PC-9 (cell line): ENCODE measurements around the gene EEPD1. TPM values are rescaled to one million over a fixed set of nuclear protein-coding genes. Genes with fewer than 3 reads are reported as not detected.

Source experiments
- BruUV-seq: library from RNA; stranded (reverse); fragments of 400-500 nt; replicated peaks from 2 replicates; lab custom pipeline; 2021; lab: Mats Ljungman, UMichigan
- CTCF ChIA-PET: fragments of 300-600 bp; sonication (Branson Sonifier 250); formaldehyde crosslinking; loops from one replicate; lab custom pipeline; 2022; ENCODE audit warnings: antibody characterized with exemption; lab: Charles Lee
- POLR2A ChIA-PET: fragments of 300-600 bp; sonication (Branson Sonifier 250); formaldehyde crosslinking; loops from one replicate; lab custom pipeline; 2022; ENCODE audit warnings: antibody characterized with exemption; ENCODE audit not compliant: unreplicated experiment; lab: Charles Lee
- DNase-seq, 2 experiments: peaks; one replicate each; pipeline versions ENCODE4 v3.0.0 to v3.0.0-alpha.2; 2015 to 2022; ENCODE audit warnings: mixed read lengths in 1 of 2
- H2AFZ ChIP-seq: fragments of 200-600 bp; sonication (generic); 2 replicates; pipeline ENCODE4 v1.8.1; 2017; ENCODE audit warnings: antibody characterized with exemption
- H3F3A ChIP-seq: fragments of 200-600 bp; sonication (generic); 2 replicates; pipeline ENCODE4 v1.8.1; 2017; ENCODE audit warnings: antibody characterized with exemption, mild to moderate bottlenecking, low read depth; ENCODE audit not compliant: insufficient read depth
- H3K27ac ChIP-seq: fragments of 200-600 bp; sonication (generic); 2 replicates; pipeline ENCODE4 v1.6.1; 2016; ENCODE audit warnings: mixed run types
- H3K27me3 ChIP-seq: fragments of 200-600 bp; sonication (generic); 2 replicates; pipeline ENCODE4 v1.6.1; 2016; ENCODE audit warnings: low read depth, mixed run types; ENCODE audit not compliant: insufficient read depth
- H3K36me3 ChIP-seq: fragments of 200-600 bp; sonication (generic); 2 replicates; pipeline ENCODE4 v1.6.1; 2016; ENCODE audit warnings: low read depth, mixed run types
- H3K4me1 ChIP-seq: fragments of 200-600 bp; sonication (generic); replicated peaks from 2 replicates; pipeline ENCODE4 v1.6.1; 2016; ENCODE audit warnings: mixed run types; ENCODE audit not compliant: insufficient read depth
- H3K4me2 ChIP-seq: fragments of 200-600 bp; sonication (generic); 2 replicates; pipeline ENCODE4 v1.6.1; 2017; ENCODE audit warnings: mixed run types
- H3K4me3 ChIP-seq: fragments of 200-600 bp; sonication (generic); 2 replicates; pipeline ENCODE4 v1.6.1; 2016; ENCODE audit warnings: mixed run types
- H3K79me2 ChIP-seq: fragments of 200-600 bp; sonication (generic); 2 replicates; pipeline ENCODE4 v1.6.1; 2017; ENCODE audit warnings: low read depth, mixed run types
- H3K9me2 ChIP-seq: fragments of 200-600 bp; sonication (generic); 2 replicates; pipeline ENCODE4 v1.8.1; 2017; ENCODE audit warnings: mild to moderate bottlenecking; ENCODE audit not compliant: insufficient read depth
- H3K9me3 ChIP-seq: fragments of 200-600 bp; sonication (generic); 2 replicates; pipeline ENCODE4 v1.8.1; 2016; ENCODE audit warnings: low read depth; ENCODE audit not compliant: insufficient read depth
- H4K20me1 ChIP-seq: fragments of 200-600 bp; sonication (generic); 2 replicates; pipeline ENCODE4 v1.8.1; 2017; ENCODE audit not compliant: insufficient read depth
- EZH2 ChIP-seq: fragments of 200-600 bp; sonication (generic); IDR thresholded peaks from 2 replicates; pipeline ENCODE4 v1.8.0; 2017; ENCODE audit warnings: antibody characterized with exemption, low read depth
- intact Hi-C: fragments of 100-400 bp; cut with micrococcal nuclease; formaldehyde crosslinking; loops from one replicate; pipeline ENCODE4 v1.10.0; 2022; ENCODE audit not compliant: unreplicated experiment
- total RNA-seq: library from RNA; stranded (reverse); gene quantifications from 2 replicates; pipeline ENCODE4 v1.2.3, GENCODE V29; 2021
- TF ChIP-seq, protein P1 (sequence below): fragments of 200-600 bp; sonication (generic); conservative IDR thresholded peaks from 2 replicates; pipeline ENCODE4 v1.6.1; 2017; ENCODE audit warnings: mixed run types, antibody characterized with exemption, mild to moderate bottlenecking, moderate library complexity

The EEPD1 gene
- total RNA-seq, 1 experiment from 2014 or later, result 6.0 TPM

DNA sequence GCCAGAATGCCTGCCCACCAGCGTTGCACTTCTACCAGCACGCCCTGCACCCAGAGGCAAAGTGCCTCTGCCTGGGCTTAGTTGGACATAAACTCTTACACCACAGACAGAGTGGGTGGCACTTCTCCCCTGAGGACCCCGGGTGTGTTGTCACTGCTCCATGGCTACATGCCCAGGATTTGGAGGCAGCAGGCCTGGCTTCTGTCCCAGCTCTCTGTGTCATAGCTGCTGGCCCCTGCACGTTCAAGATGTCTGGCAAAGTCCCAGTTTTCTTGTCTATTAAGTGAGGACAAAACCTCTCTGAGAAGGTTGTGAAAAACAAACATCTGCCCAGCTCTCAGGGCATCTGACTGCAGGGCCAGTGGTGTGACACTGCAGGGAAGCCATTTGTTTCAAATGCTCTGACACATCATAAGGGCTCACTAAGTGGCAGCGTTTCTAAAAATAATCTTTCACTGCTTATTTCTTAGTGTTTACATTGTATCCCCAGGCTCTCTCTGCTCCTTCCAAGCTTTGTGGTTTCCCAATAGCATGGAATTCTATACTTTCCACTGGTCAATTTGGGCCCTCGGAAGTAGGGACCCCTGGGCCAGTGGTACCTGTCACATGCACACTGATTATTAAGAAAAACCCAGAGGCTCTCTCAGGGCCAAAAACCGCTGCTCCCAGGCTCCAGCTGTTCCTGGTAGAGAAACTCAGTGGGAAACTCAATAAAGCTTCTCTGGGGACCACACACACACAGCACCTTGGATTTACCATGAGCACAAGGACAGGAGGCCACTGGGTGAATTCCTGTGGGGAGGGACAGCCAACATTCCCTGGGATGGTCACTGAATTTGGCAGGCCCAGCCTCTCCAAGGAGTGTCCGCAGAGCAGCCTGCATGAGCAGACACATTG, 150.4 kb downstream of the EEPD1 start:
- TF ChIP-seq, protein P1, sequence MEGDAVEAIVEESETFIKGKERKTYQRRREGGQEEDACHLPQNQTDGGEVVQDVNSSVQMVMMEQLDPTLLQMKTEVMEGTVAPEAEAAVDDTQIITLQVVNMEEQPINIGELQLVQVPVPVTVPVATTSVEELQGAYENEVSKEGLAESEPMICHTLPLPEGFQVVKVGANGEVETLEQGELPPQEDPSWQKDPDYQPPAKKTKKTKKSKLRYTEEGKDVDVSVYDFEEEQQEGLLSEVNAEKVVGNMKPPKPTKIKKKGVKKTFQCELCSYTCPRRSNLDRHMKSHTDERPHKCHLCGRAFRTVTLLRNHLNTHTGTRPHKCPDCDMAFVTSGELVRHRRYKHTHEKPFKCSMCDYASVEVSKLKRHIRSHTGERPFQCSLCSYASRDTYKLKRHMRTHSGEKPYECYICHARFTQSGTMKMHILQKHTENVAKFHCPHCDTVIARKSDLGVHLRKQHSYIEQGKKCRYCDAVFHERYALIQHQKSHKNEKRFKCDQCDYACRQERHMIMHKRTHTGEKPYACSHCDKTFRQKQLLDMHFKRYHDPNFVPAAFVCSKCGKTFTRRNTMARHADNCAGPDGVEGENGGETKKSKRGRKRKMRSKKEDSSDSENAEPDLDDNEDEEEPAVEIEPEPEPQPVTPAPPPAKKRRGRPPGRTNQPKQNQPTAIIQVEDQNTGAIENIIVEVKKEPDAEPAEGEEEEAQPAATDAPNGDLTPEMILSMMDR, result no peak
- no TSS peak for BruUV-seq

DNA sequence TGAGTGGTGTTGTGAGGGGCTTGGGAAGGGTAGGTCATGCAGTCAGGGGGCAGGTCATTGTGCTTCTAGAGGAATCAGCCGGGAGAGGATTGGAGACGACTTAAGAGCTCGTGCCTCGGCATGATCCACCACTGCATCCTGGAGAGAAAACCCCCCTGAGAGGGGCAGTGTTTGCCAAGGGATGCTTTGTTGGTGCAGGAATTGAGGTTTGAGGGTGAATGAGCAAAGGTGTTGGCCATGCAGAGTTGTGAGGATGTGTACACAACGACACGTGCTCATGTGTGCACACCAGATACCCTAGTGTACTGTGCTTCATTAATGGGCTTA, 151.0 kb downstream of the EEPD1 start:
- peak overlapping the region; percentile 58 for H3K4me2 ChIP-seq
- H4K20me1 ChIP-seq, result peaks cover 6% of the 10 kb centered on the region
- no peaks in the 10 kb centered on the region for H3K36me3 ChIP-seq
- TF ChIP-seq, protein P1, result no peak
- TF ChIP-seq EZH2, result no peak
- H3K9me2 ChIP-seq, result no peaks in the 10 kb centered on the region
- H3K27me3 ChIP-seq, result no peaks in the 10 kb centered on the region
- peaks cover 27% of the 10 kb centered on the region for H3F3A ChIP-seq
- H3K9me3 ChIP-seq, result no peaks in the 10 kb centered on the region
- BruUV-seq, result no TSS peak
- intact Hi-C loops, result loop anchor here (5.0 kb wide), 1 partner anchor 607 kb away; the partner anchor contains the start of gene HERPUD2
- no peak overlapping the region for H2AFZ ChIP-seq
- H3K79me2 ChIP-seq, result no peaks in the 10 kb centered on the region
- DNase-seq, result no peak
- POLR2A ChIA-PET, result no interaction called here
- CTCF ChIA-PET, result interaction anchor here (1.5 kb wide), 1 partner anchor 17 kb away, joined by 3 read pairs; no protein-coding TSS in a partner anchor
- no peak overlapping the region for H3K4me3 ChIP-seq
- peaks cover 29% of the 10 kb centered on the region for H3K4me1 ChIP-seq
- H3K27ac ChIP-seq, result peak overlapping the region; percentile 60

More for the DNA sequence above, 150.4 kb downstream of the EEPD1 start:
- peak; percentile 94 to 100 for DNase-seq
- intact Hi-C loops, result loop anchor here (1.0 to 5.0 kb wide), 2 partner anchors 87 to 606 kb away; partner anchors contain the start of gene HERPUD2
- H3K4me3 ChIP-seq, result no peak overlapping the region
- H4K20me1 ChIP-seq, result peaks cover 6% of the 10 kb centered on the region
- no peak overlapping the region for H2AFZ ChIP-seq
- ChIA-PET CTCF (interaction anchor here (1.1 to 1.5 kb wide), 2 partner anchors 9 to 16 kb away, joined by 3 to 4 read pairs; no protein-coding TSS in a partner anchor), POLR2A (interaction anchor here (0.5 to 0.7 kb wide), 5 partner anchors 8 to 283 kb away, joined by 3 to 5 read pairs (median 4); no protein-coding TSS in a partner anchor)
- peaks cover 29% of the 10 kb centered on the region for H3K4me1 ChIP-seq
- no peaks in the 10 kb centered on the region for H3K9me3 ChIP-seq
- no peaks in the 10 kb centered on the region for H3K27me3 ChIP-seq
- peak overlapping the region; percentile 58 for H3K4me2 ChIP-seq
- no peaks in the 10 kb centered on the region for H3K79me2 ChIP-seq
- H3F3A ChIP-seq, result peaks cover 27% of the 10 kb centered on the region
- H3K27ac ChIP-seq, result peak overlapping the region; percentile 60
- H3K36me3 ChIP-seq, result no peaks in the 10 kb centered on the region
- no peaks in the 10 kb centered on the region for H3K9me2 ChIP-seq

DNA sequence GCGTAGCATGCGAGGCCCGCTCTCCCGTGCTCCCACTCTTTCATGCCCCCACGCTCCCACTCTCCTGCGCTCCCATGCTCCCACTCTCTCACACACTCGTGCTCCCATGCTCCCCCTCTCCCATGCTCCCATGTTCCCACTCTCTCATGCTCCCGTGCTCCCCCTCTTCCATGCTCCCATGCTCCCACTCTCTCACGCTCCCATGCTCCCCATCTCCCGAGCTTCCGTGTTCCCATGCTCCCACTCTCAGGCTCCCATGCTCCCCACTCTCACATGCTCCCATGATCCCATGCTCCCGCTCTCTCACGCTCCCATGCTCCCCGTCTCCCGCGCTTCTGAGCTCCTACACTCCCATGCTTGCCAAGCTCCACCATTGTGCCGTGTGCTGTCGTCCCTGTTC, 152.2 kb downstream of the EEPD1 start:
- intact Hi-C loops, result no loop called here
- TF ChIP-seq EZH2, result no peak
- TF ChIP-seq, protein P1, result no peak
- Histone ChIP-seq H3K4me1 (peaks cover 29% of the 10 kb centered on the region), H3K27me3 (no peaks in the 10 kb centered on the region), H4K20me1 (peaks cover 6% of the 10 kb centered on the region), H3K27ac (no peak overlapping the region), H3K9me3 (no peaks in the 10 kb centered on the region), H3K79me2 (no peaks in the 10 kb centered on the region), H3F3A (peaks cover 27% of the 10 kb centered on the region), H3K9me2 (no peaks in the 10 kb centered on the region), H3K4me3 (no peak overlapping the region), H3K36me3 (no peaks in the 10 kb centered on the region), H2AFZ (no peak overlapping the region), H3K4me2 (no peak overlapping the region)
- POLR2A ChIA-PET, result no interaction called here
- no peak for DNase-seq
- no TSS peak for BruUV-seq
- CTCF ChIA-PET, result interaction anchor here (0.9 kb wide), 1 partner anchor 14 kb away, joined by 6 read pairs; no protein-coding TSS in a partner anchor
